ENCODE results near the gene FGGY. TPM values are rescaled to one million over a fixed set of nuclear protein-coding genes. Genes with fewer than 3 reads are reported as not detected.

Gene FGGY
- total and polyA plus RNA-seq, 2 donors = 15.6 to 25.3 TPM

DNA sequence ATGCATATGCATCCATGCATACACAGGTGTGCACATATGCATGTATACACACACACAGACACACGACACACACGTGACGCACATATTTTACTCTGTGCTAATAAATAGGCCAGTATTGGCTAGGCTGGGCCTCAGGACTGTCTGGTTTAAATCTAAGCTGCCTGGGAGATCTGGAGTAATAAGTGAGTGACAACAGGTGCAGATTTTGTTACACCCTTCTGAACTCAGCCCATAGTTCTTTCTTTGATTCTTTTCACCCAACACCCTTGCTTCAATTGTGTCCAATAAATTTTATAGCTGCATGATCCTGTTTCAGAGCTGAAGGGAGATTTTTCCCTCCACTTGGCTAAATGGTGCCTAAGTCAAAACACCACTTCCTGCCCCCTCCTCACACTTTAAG lies 132.8 kb downstream of the FGGY start:
- Histone ChIP-seq H3K4me1 (ENCODE audit: control insufficient read depth in 2 of 2, insufficient read depth in 2 of 2, low read length in 2 of 2) (peaks cover 0 to 4% of the 10 kb centered on the region in 2 donors), H3K27me3 (ENCODE audit: control insufficient read depth in 2 of 2, insufficient read depth in 1 of 2, low read length in 1 of 2) (no peaks in the 10 kb centered on the region), H3K36me3 (ENCODE audit: control insufficient read depth in 2 of 2, insufficient read depth in 2 of 2, low read length in 1 of 2) (no peaks in the 10 kb centered on the region), H3K9me3 (ENCODE audit: control insufficient read depth in 2 of 2, insufficient read depth in 1 of 2, low read length in 1 of 2) (no peaks in the 10 kb centered on the region), H3K27ac (ENCODE audit: low read depth in 1 of 2, low read length in 1 of 2) (no peak overlapping the region), H3K4me3 (ENCODE audit: low read length in 2 of 2) (no peak overlapping the region)
- no peak for DNase-seq (ENCODE audit: low read depth in 6 of 9, low spot score in 9 of 9)
- over 99% methylated on average over 3 of the region's 3 CpGs for WGBS

DNA sequence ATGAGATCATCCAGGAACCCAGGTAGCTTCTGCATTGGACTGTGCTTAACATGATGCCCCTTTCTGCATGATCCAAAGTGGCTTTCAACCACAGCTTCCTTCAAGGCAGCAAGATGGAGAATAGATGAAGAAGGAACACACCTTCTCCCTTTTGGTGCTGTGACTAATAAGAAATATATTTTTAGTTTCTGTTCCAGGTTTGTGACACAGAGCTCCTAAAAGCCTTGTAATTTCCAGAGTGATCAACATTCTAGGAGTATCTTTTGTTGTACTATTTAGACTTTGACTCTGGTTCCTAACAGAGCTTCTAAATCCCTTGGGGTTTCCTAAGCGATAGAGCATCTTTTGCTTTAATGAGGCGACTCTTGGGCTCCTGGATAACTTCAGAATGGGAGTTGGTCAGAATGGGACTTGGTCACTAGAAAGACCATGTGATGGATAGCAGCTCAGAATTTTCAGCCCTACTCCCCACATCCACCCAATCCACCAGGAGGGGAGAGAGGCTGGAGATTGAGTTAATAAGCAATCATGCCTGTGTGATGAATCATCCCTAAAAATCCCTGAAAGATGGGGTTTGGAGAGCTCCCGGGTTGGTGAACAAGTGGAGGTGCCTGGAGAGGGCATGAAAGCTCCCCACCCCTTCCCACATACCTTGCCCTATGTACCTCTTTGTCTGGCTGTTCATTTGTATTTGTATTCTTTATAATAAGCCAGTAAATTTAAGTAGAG lies 134.8 kb downstream of the FGGY start:
- no peak overlapping the region for H3K4me3 ChIP-seq (ENCODE audit: low read length in 2 of 2)
- no peak overlapping the region for H3K27ac ChIP-seq (ENCODE audit: low read depth in 1 of 2, low read length in 1 of 2)
- no peaks in the 10 kb centered on the region for H3K9me3 ChIP-seq (ENCODE audit: control insufficient read depth in 2 of 2, insufficient read depth in 1 of 2, low read length in 1 of 2)
- 98% methylated on average over 3 of the region's 3 CpGs for WGBS
- no peak for DNase-seq (ENCODE audit: low read depth in 6 of 9, low spot score in 9 of 9)
- peaks cover 0 to 4% of the 10 kb centered on the region in 2 donors for H3K4me1 ChIP-seq (ENCODE audit: control insufficient read depth in 2 of 2, insufficient read depth in 2 of 2, low read length in 2 of 2)
- H3K27me3 ChIP-seq (ENCODE audit: control insufficient read depth in 2 of 2, insufficient read depth in 1 of 2, low read length in 1 of 2) = no peaks in the 10 kb centered on the region
- no peaks in the 10 kb centered on the region for H3K36me3 ChIP-seq (ENCODE audit: control insufficient read depth in 2 of 2, insufficient read depth in 2 of 2, low read length in 1 of 2)

DNA sequence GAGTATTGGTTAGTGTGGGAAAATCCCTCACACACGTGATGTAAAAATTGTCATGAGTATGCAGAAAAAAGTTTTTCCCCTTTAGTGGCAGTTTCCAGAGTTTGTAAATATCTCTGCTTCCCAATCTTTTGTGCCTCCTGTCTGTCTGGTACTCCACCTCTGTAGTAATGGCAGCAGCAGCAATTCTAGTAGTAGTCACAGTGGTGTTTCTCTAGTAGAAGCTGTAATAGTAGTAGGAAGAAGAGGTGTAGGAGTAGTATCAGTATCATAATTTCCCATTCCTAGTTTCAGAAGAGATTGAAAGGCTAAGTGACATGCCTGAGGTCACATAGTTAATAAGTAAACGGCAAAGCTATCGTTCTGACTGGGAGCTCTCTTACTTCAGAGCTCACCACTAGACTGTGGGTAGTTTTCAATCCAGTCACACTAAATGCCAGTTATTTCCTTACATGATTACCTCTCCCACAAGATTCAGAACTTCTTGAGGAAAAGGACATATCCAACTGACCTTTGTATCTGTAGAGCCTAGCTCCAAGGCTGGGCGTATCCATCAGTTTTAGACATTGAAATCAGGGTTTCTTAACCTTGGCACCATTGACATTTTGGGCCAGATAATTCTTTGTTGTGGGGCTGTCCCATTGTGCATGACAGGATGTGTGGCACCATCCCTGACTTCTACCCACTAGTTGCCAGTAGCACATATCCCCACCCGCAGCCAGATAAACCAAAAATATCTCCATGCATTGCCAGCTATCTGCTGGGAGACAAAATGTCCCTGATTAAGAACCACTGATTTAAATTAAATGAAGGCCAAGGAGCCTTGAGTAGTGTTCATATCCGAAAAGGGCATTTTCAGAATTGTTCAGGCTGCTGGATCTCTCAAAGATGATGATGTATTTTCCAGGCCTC lies 135.9 kb downstream of the FGGY start:
- H3K27me3 ChIP-seq (ENCODE audit: control insufficient read depth in 2 of 2, insufficient read depth in 1 of 2, low read length in 1 of 2) = no peaks in the 10 kb centered on the region
- H3K4me1 ChIP-seq (ENCODE audit: control insufficient read depth in 2 of 2, insufficient read depth in 2 of 2, low read length in 2 of 2) = no peaks in the 10 kb centered on the region
- no peak overlapping the region for H3K4me3 ChIP-seq (ENCODE audit: low read length in 2 of 2)
- H3K36me3 ChIP-seq (ENCODE audit: control insufficient read depth in 2 of 2, insufficient read depth in 2 of 2, low read length in 1 of 2) = no peaks in the 10 kb centered on the region
- DNase-seq (ENCODE audit: low read depth in 6 of 9, low spot score in 9 of 9) = no peak
- WGBS = 95% methylated on average over 6 of the region's 6 CpGs
- H3K9me3 ChIP-seq (ENCODE audit: control insufficient read depth in 2 of 2, insufficient read depth in 1 of 2, low read length in 1 of 2) = no peaks in the 10 kb centered on the region
- no peak overlapping the region for H3K27ac ChIP-seq (ENCODE audit: low read depth in 1 of 2, low read length in 1 of 2)

DNA sequence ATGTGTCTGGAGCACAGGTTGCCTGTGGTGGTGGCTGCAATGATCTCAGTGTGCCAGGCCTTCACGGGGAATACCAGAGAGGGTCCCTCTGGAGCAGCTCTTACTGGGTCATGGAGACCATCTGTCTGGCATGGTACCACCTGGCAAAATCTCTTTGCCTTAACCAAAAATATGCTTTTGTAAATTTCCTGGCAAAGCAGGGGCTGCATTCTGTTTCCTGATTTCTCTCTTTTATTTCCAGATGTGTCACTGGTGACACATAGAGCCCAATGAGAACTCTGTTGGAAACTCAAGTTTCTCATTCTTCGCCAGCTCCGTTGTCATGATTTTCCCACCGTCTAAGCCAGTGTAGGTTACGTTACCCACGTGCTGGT lies 136.5 kb downstream of the FGGY start:
- Histone ChIP-seq H3K27ac (ENCODE audit: low read depth in 1 of 2, low read length in 1 of 2) (no peak overlapping the region), H3K36me3 (ENCODE audit: control insufficient read depth in 2 of 2, insufficient read depth in 2 of 2, low read length in 1 of 2) (no peaks in the 10 kb centered on the region), H3K4me1 (ENCODE audit: control insufficient read depth in 2 of 2, insufficient read depth in 2 of 2, low read length in 2 of 2) (no peaks in the 10 kb centered on the region), H3K4me3 (ENCODE audit: low read length in 2 of 2) (no peak overlapping the region), H3K9me3 (ENCODE audit: control insufficient read depth in 2 of 2, insufficient read depth in 1 of 2, low read length in 1 of 2) (no peaks in the 10 kb centered on the region), H3K27me3 (ENCODE audit: control insufficient read depth in 2 of 2, insufficient read depth in 1 of 2, low read length in 1 of 2) (no peaks in the 10 kb centered on the region)
- WGBS = 96% methylated on average over 6 of the region's 6 CpGs
- DNase-seq (ENCODE audit: low read depth in 6 of 9, low spot score in 9 of 9) = no peak

DNA sequence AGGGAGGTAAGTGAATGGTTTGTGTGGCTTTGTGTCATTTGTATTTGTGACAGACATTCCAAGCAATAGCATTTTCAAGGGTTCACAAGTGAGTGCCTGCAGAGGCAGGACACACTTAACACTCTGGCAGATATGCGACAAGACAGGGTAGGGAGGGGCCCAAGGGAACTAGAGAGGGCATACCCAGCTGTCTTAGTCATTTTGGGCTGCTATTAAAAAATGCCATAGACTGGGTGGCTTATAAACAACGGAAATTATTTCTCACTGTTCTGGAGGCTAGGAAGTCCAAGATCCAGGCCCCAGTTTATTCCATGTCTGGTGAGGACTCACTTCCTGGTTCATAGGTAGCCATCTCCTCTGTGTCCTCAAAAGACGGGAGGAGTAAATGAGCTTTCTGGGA lies 137.4 kb downstream of the FGGY start:
- H3K9me3 ChIP-seq (ENCODE audit: control insufficient read depth in 2 of 2, insufficient read depth in 1 of 2, low read length in 1 of 2) = no peaks in the 10 kb centered on the region
- no peak for DNase-seq (ENCODE audit: low read depth in 6 of 9, low spot score in 9 of 9)
- no peaks in the 10 kb centered on the region for H3K4me1 ChIP-seq (ENCODE audit: control insufficient read depth in 2 of 2, insufficient read depth in 2 of 2, low read length in 2 of 2)
- no peaks in the 10 kb centered on the region for H3K36me3 ChIP-seq (ENCODE audit: control insufficient read depth in 2 of 2, insufficient read depth in 2 of 2, low read length in 1 of 2)
- WGBS = 99% methylated on average over 3 of the region's 3 CpGs
- no peak overlapping the region for H3K4me3 ChIP-seq (ENCODE audit: low read length in 2 of 2)
- no peaks in the 10 kb centered on the region for H3K27me3 ChIP-seq (ENCODE audit: control insufficient read depth in 2 of 2, insufficient read depth in 1 of 2, low read length in 1 of 2)
- H3K27ac ChIP-seq (ENCODE audit: low read depth in 1 of 2, low read length in 1 of 2) = no peak overlapping the region

DNA sequence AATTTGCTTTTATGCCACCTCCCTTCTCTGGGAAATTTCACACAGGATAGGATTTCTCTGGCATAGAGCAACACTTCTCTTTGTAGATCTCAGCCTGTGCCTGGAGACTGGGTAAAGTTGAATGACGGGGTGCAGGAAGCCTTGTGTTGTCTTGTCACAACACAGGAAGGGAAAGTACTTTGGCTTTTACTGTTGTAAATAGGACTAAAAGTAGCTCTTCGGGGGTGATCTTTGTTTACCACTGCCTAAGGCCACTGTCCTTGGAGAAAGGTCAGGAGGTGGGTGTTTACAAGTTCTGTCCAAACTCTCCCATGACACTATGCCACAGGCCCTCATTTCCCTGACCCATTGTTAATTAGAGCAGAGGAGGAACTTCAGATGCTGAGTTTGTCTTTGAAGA lies 139.7 kb downstream of the FGGY start:
- no peak for DNase-seq (ENCODE audit: low read depth in 6 of 9, low spot score in 9 of 9)
- no peaks in the 10 kb centered on the region for H3K4me1 ChIP-seq (ENCODE audit: control insufficient read depth in 2 of 2, insufficient read depth in 2 of 2, low read length in 2 of 2)
- H3K27me3 ChIP-seq (ENCODE audit: control insufficient read depth in 2 of 2, insufficient read depth in 1 of 2, low read length in 1 of 2) = no peaks in the 10 kb centered on the region
- H3K9me3 ChIP-seq (ENCODE audit: control insufficient read depth in 2 of 2, insufficient read depth in 1 of 2, low read length in 1 of 2) = no peaks in the 10 kb centered on the region
- no peak overlapping the region for H3K4me3 ChIP-seq (ENCODE audit: low read length in 2 of 2)
- WGBS = 85% methylated on average over 2 of the region's 2 CpGs
- H3K36me3 ChIP-seq (ENCODE audit: control insufficient read depth in 2 of 2, insufficient read depth in 2 of 2, low read length in 1 of 2) = no peaks in the 10 kb centered on the region
- H3K27ac ChIP-seq (ENCODE audit: low read depth in 1 of 2, low read length in 1 of 2) = no peak overlapping the region

DNA sequence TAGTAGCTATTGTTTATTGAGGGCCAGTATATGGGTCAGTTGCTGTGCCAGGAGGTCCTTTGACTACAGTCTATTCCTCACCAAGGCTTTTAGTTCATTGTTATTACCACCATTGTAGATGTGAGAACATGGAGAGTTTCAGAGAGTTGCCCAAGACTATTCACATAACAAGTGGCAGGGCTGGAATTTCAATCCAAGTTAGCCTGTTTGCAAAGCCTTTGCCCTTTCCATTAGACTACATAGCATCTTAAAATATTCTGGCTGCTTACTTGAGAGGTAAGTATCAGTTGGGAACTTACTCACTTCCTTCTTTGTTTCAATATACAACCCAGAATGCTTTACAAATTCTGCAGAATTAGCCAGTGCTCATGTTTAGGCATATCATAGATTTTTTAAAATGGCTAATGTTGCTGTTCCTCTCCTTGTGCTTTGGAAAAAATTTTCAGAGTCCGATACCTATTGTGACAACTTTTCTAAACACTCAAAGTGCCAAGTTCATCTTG lies 141.2 kb downstream of the FGGY start:
- H3K4me3 ChIP-seq (ENCODE audit: low read length in 2 of 2) = no peak overlapping the region
- no peaks in the 10 kb centered on the region for H3K27me3 ChIP-seq (ENCODE audit: control insufficient read depth in 2 of 2, insufficient read depth in 1 of 2, low read length in 1 of 2)
- H3K4me1 ChIP-seq (ENCODE audit: control insufficient read depth in 2 of 2, insufficient read depth in 2 of 2, low read length in 2 of 2) = no peaks in the 10 kb centered on the region
- no peaks in the 10 kb centered on the region for H3K36me3 ChIP-seq (ENCODE audit: control insufficient read depth in 2 of 2, insufficient read depth in 2 of 2, low read length in 1 of 2)
- no peaks in the 10 kb centered on the region for H3K9me3 ChIP-seq (ENCODE audit: control insufficient read depth in 2 of 2, insufficient read depth in 1 of 2, low read length in 1 of 2)
- 95% methylated on average over 1 of the region's 1 CpG for WGBS
- H3K27ac ChIP-seq (ENCODE audit: low read depth in 1 of 2, low read length in 1 of 2) = no peak overlapping the region
- no peak for DNase-seq (ENCODE audit: low read depth in 6 of 9, low spot score in 9 of 9)

DNA sequence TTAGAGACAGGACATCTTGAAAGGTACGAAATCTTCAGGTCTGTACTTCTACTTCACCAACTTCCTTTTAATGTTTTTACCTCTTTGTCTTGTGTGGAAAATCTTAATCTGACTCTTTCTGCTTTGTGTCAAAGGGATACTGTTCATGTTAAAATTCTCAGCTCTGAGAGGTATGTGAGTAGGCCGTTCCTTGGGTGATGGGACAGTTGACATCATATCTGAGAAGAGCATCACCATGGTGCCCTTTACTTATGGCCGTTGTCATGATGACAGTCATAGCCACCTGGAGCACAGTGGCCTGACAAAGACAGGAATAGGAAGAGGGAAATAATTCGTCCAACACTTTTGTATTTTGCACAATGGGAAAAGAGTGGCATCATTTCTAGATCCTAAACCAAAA lies 145.6 kb downstream of the FGGY start:
- no peaks in the 10 kb centered on the region for H3K27me3 ChIP-seq (ENCODE audit: control insufficient read depth in 2 of 2, insufficient read depth in 1 of 2, low read length in 1 of 2)
- H3K4me1 ChIP-seq (ENCODE audit: control insufficient read depth in 2 of 2, insufficient read depth in 2 of 2, low read length in 2 of 2) = no peaks in the 10 kb centered on the region
- no peaks in the 10 kb centered on the region for H3K36me3 ChIP-seq (ENCODE audit: control insufficient read depth in 2 of 2, insufficient read depth in 2 of 2, low read length in 1 of 2)
- H3K27ac ChIP-seq (ENCODE audit: low read depth in 1 of 2, low read length in 1 of 2) = no peak overlapping the region
- WGBS = 97% methylated on average over 4 of the region's 4 CpGs
- DNase-seq (ENCODE audit: low read depth in 6 of 9, low spot score in 9 of 9) = no peak
- H3K4me3 ChIP-seq (ENCODE audit: low read length in 2 of 2) = no peak overlapping the region
- no peaks in the 10 kb centered on the region for H3K9me3 ChIP-seq (ENCODE audit: control insufficient read depth in 2 of 2, insufficient read depth in 1 of 2, low read length in 1 of 2)

DNA sequence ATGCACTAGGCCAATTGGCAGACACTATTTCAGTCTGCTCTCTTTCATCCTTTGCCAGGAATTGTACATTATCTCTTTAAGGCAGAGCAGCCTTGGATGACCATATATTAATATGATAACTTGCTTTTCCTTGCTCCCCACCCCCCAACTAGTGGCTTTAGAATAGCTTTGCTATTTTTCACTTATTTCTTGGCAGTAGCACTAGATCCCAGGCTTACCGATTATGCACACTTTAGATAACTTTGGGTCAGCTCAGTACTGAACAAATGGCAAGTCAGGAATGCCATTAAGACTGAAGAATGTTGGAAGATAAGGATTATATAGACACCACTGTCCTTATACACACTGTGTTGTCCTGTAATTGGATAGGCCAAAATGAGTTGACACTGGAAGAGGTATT lies 146.4 kb downstream of the FGGY start:
- 89% methylated on average over 1 of the region's 1 CpG for WGBS
- Histone ChIP-seq H3K4me3 (ENCODE audit: low read length in 2 of 2) (no peak overlapping the region), H3K9me3 (ENCODE audit: control insufficient read depth in 2 of 2, insufficient read depth in 1 of 2, low read length in 1 of 2) (no peaks in the 10 kb centered on the region), H3K27ac (ENCODE audit: low read depth in 1 of 2, low read length in 1 of 2) (no peak overlapping the region), H3K27me3 (ENCODE audit: control insufficient read depth in 2 of 2, insufficient read depth in 1 of 2, low read length in 1 of 2) (no peaks in the 10 kb centered on the region), H3K36me3 (ENCODE audit: control insufficient read depth in 2 of 2, insufficient read depth in 2 of 2, low read length in 1 of 2) (no peaks in the 10 kb centered on the region), H3K4me1 (ENCODE audit: control insufficient read depth in 2 of 2, insufficient read depth in 2 of 2, low read length in 2 of 2) (no peaks in the 10 kb centered on the region)
- no peak for DNase-seq (ENCODE audit: low read depth in 6 of 9, low spot score in 9 of 9)
